H9 (cell line): ENCODE results near the gene DRD4. TPM values are rescaled to one million over a fixed set of nuclear protein-coding genes. Genes with fewer than 3 reads are reported as not detected.

Source experiments
- DNase-seq: peaks from one replicate; pipeline ENCODE4 v3.0.0-alpha.2; 2017
- H2AFZ ChIP-seq: one replicate; pipeline ENCODE4 v1.6.1; 2013; ENCODE audit warnings: mild to moderate bottlenecking, low read length, control low read depth, moderate library complexity
- H2AK5ac ChIP-seq: 2 replicates; pipeline ENCODE4 v1.6.1; 2013; ENCODE audit warnings: low read length, control low read depth, mixed read lengths; ENCODE audit not compliant: insufficient read length
- H2BK120ac ChIP-seq: one replicate; pipeline ENCODE4 v1.6.1; 2013; ENCODE audit warnings: low read depth, mild to moderate bottlenecking, low read length, control low read depth, inconsistent platforms; ENCODE audit not compliant: poor library complexity, severe bottlenecking
- H2BK12ac ChIP-seq: 2 replicates; pipeline ENCODE4 v1.6.1; 2013; ENCODE audit warnings: low read length, control low read depth, mixed read lengths, low read depth; ENCODE audit not compliant: insufficient read length
- H2BK15ac ChIP-seq: 2 replicates; pipeline ENCODE4 v1.6.1; 2013; ENCODE audit warnings: low read depth, low read length, control low read depth
- H2BK20ac ChIP-seq: one replicate; pipeline ENCODE4 v1.6.1; 2013; ENCODE audit warnings: low read depth, mild to moderate bottlenecking, low read length, control low read depth, inconsistent platforms; ENCODE audit not compliant: poor library complexity, severe bottlenecking
- H2BK5ac ChIP-seq: 2 replicates; pipeline ENCODE4 v1.6.1; 2013; ENCODE audit warnings: low read length, control low read depth, mixed read lengths; ENCODE audit not compliant: insufficient read length
- H3K14ac ChIP-seq: 2 replicates; pipeline ENCODE4 v1.6.1; 2013; ENCODE audit warnings: low read length, control low read depth; ENCODE audit not compliant: insufficient read depth
- H3K18ac ChIP-seq: 2 replicates; pipeline ENCODE4 v1.6.1; 2013; ENCODE audit warnings: low read depth, mild to moderate bottlenecking, mixed read lengths, low read length, control low read depth; ENCODE audit not compliant: insufficient read length
- H3K23ac ChIP-seq: 2 replicates; pipeline ENCODE4 v1.6.1; 2013; ENCODE audit warnings: low read length, control low read depth, mixed read lengths, low read depth; ENCODE audit not compliant: insufficient read length
- H3K23me2 ChIP-seq: 2 replicates; pipeline ENCODE4 v1.6.1; 2013; ENCODE audit warnings: low read depth, mild to moderate bottlenecking, mixed read lengths, low read length, control low read depth; ENCODE audit not compliant: insufficient read length, poor library complexity, severe bottlenecking
- H3K27ac ChIP-seq: 2 replicates; pipeline ENCODE4 v1.5.1; 2013; ENCODE audit warnings: low read length, control low read depth, mixed read lengths, low read depth; ENCODE audit not compliant: insufficient read length
- H3K27me3 ChIP-seq: 2 replicates; pipeline ENCODE4 v1.6.1; 2013; ENCODE audit warnings: low read length, control low read depth, inconsistent platforms; ENCODE audit not compliant: insufficient read depth
- H3K4ac ChIP-seq: 2 replicates; pipeline ENCODE4 v1.6.1; 2013; ENCODE audit warnings: low read depth, mild to moderate bottlenecking, control low read depth, inconsistent platforms, low read length, moderate library complexity
- H3K4me1 ChIP-seq: 2 replicates; pipeline ENCODE4 v1.6.1; 2013; ENCODE audit warnings: low read length, control low read depth, inconsistent platforms; ENCODE audit not compliant: insufficient read depth
- H3K4me2 ChIP-seq: 2 replicates; pipeline ENCODE4 v1.6.1; 2013; ENCODE audit warnings: low read length, control low read depth, mixed read lengths; ENCODE audit not compliant: insufficient read length, insufficient read depth
- H3K56ac ChIP-seq: 2 replicates; pipeline ENCODE4 v1.6.1; 2013; ENCODE audit warnings: low read depth, mild to moderate bottlenecking, mixed read lengths, low read length, control low read depth; ENCODE audit not compliant: insufficient read length
- H3K79me1 ChIP-seq: 2 replicates; pipeline ENCODE4 v1.6.1; 2013; ENCODE audit warnings: low read depth, mild to moderate bottlenecking, moderate library complexity, low read length, control low read depth, inconsistent platforms; ENCODE audit not compliant: insufficient read depth, poor library complexity, severe bottlenecking
- H3K79me2 ChIP-seq: 2 replicates; pipeline ENCODE4 v1.6.1; 2013; ENCODE audit warnings: low read length, control low read depth, inconsistent platforms; ENCODE audit not compliant: insufficient read depth
- H3K9ac ChIP-seq: 2 replicates; pipeline ENCODE4 v1.6.1; 2013; ENCODE audit warnings: low read length, control low read depth, mixed read lengths; ENCODE audit not compliant: insufficient read length; ENCODE audit errors: extremely low read depth
- H3K9me3 ChIP-seq: one replicate; pipeline ENCODE4 v1.6.1; 2013; ENCODE audit warnings: low read depth, low read length, inconsistent platforms; ENCODE audit not compliant: control insufficient read depth
- H3T11ph ChIP-seq: one replicate; pipeline ENCODE4 v1.6.1; 2013; ENCODE audit warnings: mild to moderate bottlenecking, low read length, control low read depth, inconsistent platforms
- H4K20me1 ChIP-seq: one replicate; pipeline ENCODE4 v1.6.1; 2013; ENCODE audit not compliant: control insufficient read depth, insufficient read length, insufficient read depth
- H4K5ac ChIP-seq: 2 replicates; pipeline ENCODE4 v1.6.1; 2013; ENCODE audit warnings: low read depth, mild to moderate bottlenecking, mixed read lengths, low read length, control low read depth; ENCODE audit not compliant: insufficient read length
- H4K8ac ChIP-seq: replicated peaks from 2 replicates; pipeline ENCODE4 v1.6.1; 2013; ENCODE audit warnings: low read length, control low read depth, mixed read lengths, low read depth; ENCODE audit not compliant: insufficient read length
- H4K91ac ChIP-seq: 2 replicates; pipeline ENCODE4 v1.6.1; 2013; ENCODE audit warnings: low read depth, mild to moderate bottlenecking, moderate library complexity, mixed read lengths, low read length, control low read depth; ENCODE audit not compliant: insufficient read length
- H3K27ac Mint-ChIP-seq, 3 experiments: 2 replicates in 2 of 3; 3 replicates in 1 of 3; pipeline ENCODE4 v1.8.0; 2020 to 2021; ENCODE audit warnings: mixed read lengths in 3 of 3, mild to moderate bottlenecking in 1 of 3, moderate library complexity in 1 of 3
- H3K27me3 Mint-ChIP-seq: 2 replicates; pipeline ENCODE4 v1.8.0; 2021; ENCODE audit warnings: low read depth, mild to moderate bottlenecking, moderate library complexity, mixed read lengths
- H3K36me3 Mint-ChIP-seq, 3 experiments: 2 replicates in 2 of 3; 3 replicates in 1 of 3; pipeline ENCODE4 v1.8.0; 2020 to 2021; ENCODE audit warnings: low read depth in 3 of 3, mixed read lengths in 3 of 3; ENCODE audit not compliant: insufficient read depth in 1 of 3
- H3K4me1 Mint-ChIP-seq, 2 experiments: 2 replicates each; pipeline ENCODE4 v1.8.0; 2020; ENCODE audit warnings: mixed read lengths in 2 of 2
- H3K4me3 Mint-ChIP-seq, 2 experiments: 2 replicates in 1 of 2; 3 replicates in 1 of 2; pipeline ENCODE4 v1.8.0; 2020 to 2021; ENCODE audit warnings: mild to moderate bottlenecking in 2 of 2, mixed read lengths in 2 of 2, moderate library complexity in 1 of 2
- H3K9me3 Mint-ChIP-seq, 2 experiments: 2 replicates in 1 of 2; 3 replicates in 1 of 2; pipeline ENCODE4 v1.8.0; 2020; ENCODE audit warnings: mild to moderate bottlenecking in 2 of 2, mixed read lengths in 2 of 2, moderate library complexity in 1 of 2
- WGBS: extraction: QIAGEN DNeasy Blood & Tissue Kit; methylation state at CpG from one replicate; pipeline ENCODE4 v1.1.7; 2013; ENCODE audit warnings: missing lambda C conversion rate, low lambda C conversion rate, mixed read lengths; ENCODE audit not compliant: insufficient read length; ENCODE audit errors: extremely low coverage; 5-methylcytosine and 5-hydroxymethylcytosine counted together
- total RNA-seq: library from RNA; stranded (reverse); gene quantifications from 2 replicates; pipeline ENCODE4 v1.2.1, GENCODE V29; 2021
- TF ChIP-seq, protein P1 (sequence below): fragments of 200-600 bp; sonication (generic); conservative IDR thresholded peaks from 3 replicates; pipeline ENCODE4 v1.8.0; 2021; ENCODE audit warnings: antibody characterized with exemption, mild to moderate bottlenecking

The DRD4 gene
- total RNA-seq, 1 experiment from 2014 or later = 6.8 TPM

- no peak overlapping the region for H4K5ac ChIP-seq
- TF ChIP-seq, protein P1, sequence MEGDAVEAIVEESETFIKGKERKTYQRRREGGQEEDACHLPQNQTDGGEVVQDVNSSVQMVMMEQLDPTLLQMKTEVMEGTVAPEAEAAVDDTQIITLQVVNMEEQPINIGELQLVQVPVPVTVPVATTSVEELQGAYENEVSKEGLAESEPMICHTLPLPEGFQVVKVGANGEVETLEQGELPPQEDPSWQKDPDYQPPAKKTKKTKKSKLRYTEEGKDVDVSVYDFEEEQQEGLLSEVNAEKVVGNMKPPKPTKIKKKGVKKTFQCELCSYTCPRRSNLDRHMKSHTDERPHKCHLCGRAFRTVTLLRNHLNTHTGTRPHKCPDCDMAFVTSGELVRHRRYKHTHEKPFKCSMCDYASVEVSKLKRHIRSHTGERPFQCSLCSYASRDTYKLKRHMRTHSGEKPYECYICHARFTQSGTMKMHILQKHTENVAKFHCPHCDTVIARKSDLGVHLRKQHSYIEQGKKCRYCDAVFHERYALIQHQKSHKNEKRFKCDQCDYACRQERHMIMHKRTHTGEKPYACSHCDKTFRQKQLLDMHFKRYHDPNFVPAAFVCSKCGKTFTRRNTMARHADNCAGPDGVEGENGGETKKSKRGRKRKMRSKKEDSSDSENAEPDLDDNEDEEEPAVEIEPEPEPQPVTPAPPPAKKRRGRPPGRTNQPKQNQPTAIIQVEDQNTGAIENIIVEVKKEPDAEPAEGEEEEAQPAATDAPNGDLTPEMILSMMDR = no peak
- no peaks in the 10 kb centered on the region for H3K27me3 Mint-ChIP-seq
These were observed 47.3 kb upstream of the DRD4 start for GRCh38 chr11:589798-590197.

More at GRCh38 chr11:589798-590197, 47.3 kb upstream of the DRD4 start:
- no peak overlapping the region for H2BK120ac ChIP-seq
- no peak overlapping the region for H3K14ac ChIP-seq
- H2AK5ac ChIP-seq = no peak overlapping the region
- H2BK12ac ChIP-seq = no peak overlapping the region
- H3K23me2 ChIP-seq = no peaks in the 10 kb centered on the region
- H3K27me3 ChIP-seq = no peaks in the 10 kb centered on the region
- no peak overlapping the region for H2BK20ac ChIP-seq
- no peaks in the 10 kb centered on the region for H4K20me1 ChIP-seq
- no peak overlapping the region for H3K4me2 ChIP-seq
- H3K4me3 Mint-ChIP-seq = no peak overlapping the region; a peak in 1 of 5 replicates
- WGBS = no CpG with 5 or more reads among the region's 26 CpGs
- H3K4ac ChIP-seq = no peak overlapping the region
- H2BK5ac ChIP-seq = no peak overlapping the region
- peaks cover 4% of the 10 kb centered on the region for H3K79me1 ChIP-seq
- no peak overlapping the region for H3T11ph ChIP-seq
- H4K91ac ChIP-seq = no peak overlapping the region
- no peak for DNase-seq
- no peaks in the 10 kb centered on the region for H3K4me1 ChIP-seq
- no peak overlapping the region for H4K8ac ChIP-seq
- H3K23ac ChIP-seq = no peak overlapping the region
- H3K27ac ChIP-seq = no peak overlapping the region
- peak overlapping the region in 2 of 3 experiments; percentile 21 to 89; a peak in 2 of 7 replicates for H3K27ac Mint-ChIP-seq
- H3K9me3 Mint-ChIP-seq = no peaks in the 10 kb centered on the region
- H3K18ac ChIP-seq = no peak overlapping the region
- H3K9me3 ChIP-seq = no peaks in the 10 kb centered on the region
- H2AFZ ChIP-seq = no peak overlapping the region
- peaks cover 54 to 85% (median 81%) of the 10 kb centered on the region in 3 experiments for H3K36me3 Mint-ChIP-seq
- no peak overlapping the region for H2BK15ac ChIP-seq
- H3K79me2 ChIP-seq = no peaks in the 10 kb centered on the region; the same call in 1 of the 2 replicates
- H3K56ac ChIP-seq = no peak overlapping the region
- no peaks in the 10 kb centered on the region for H3K4me1 Mint-ChIP-seq
- no peak overlapping the region for H3K9ac ChIP-seq
